Endothelial cell of umbilical vein (primary cell): ENCODE measurements around the gene TGFBR2. TPM values are rescaled to one million over a fixed set of nuclear protein-coding genes. Genes with fewer than 3 reads are reported as not detected.

Source experiments
- BruUV-seq: library from RNA; stranded (reverse); fragments of 400-500 nt; replicated peaks from 2 replicates; lab custom pipeline; 2021; lab: Mats Ljungman, UMichigan
- CTCF ChIA-PET: fragments of 300-600, 350-600 bp; sonication (Branson Sonifier 250); formaldehyde crosslinking; loops from one replicate; lab custom pipeline; 2021; ENCODE audit warnings: antibody characterized with exemption, inconsistent platforms; lab: Charles Lee
- POLR2A ChIA-PET: fragments of 300-600, 350-600 bp; sonication (Branson Sonifier 250); formaldehyde crosslinking; loops from one replicate; lab custom pipeline; 2021; ENCODE audit warnings: antibody characterized with exemption, inconsistent platforms; lab: Charles Lee
- DNase-seq: peaks from one replicate; pipeline ENCODE4 v3.0.0-alpha.2; 2011; ENCODE audit warnings: low read depth, low spot score
- FAIRE-seq: peaks from 2 replicates; lab custom pipeline; 2011; peaks lifted over from hg19 to GRCh38; lab: Jason Lieb, UNC
- H2AFZ ChIP-seq: 2 replicates; pipeline ENCODE4 v1.6.0; 2012; ENCODE audit warnings: low read depth, low read length, control low read depth, inconsistent platforms
- H3K27ac ChIP-seq: 2 replicates; pipeline ENCODE4 v1.5.1; 2011; ENCODE audit warnings: low read depth, mild to moderate bottlenecking, control low read depth, low read length, moderate library complexity; ENCODE audit not compliant: insufficient read depth
- H3K27me3 ChIP-seq, 2 experiments: 2 replicates each; pipeline versions ENCODE4 v1.6.0 to v1.6.1; 2011; ENCODE audit warnings: low read length in 2 of 2, mixed read lengths in 1 of 2; ENCODE audit not compliant: control insufficient read depth in 2 of 2, insufficient read depth in 2 of 2
- H3K36me3 ChIP-seq, 2 experiments: 2 replicates in 1 of 2; 3 replicates in 1 of 2; pipeline ENCODE4 v1.5.1; 2011; ENCODE audit warnings: low read length in 2 of 2, mild to moderate bottlenecking in 1 of 2, moderate library complexity in 1 of 2; ENCODE audit not compliant: control insufficient read depth in 2 of 2, insufficient read depth in 2 of 2; ENCODE audit errors: extremely low read depth in 1 of 2
- H3K4me1 ChIP-seq: 3 replicates; pipeline ENCODE4 v1.5.1; 2011; ENCODE audit warnings: mild to moderate bottlenecking, low read length; ENCODE audit not compliant: control insufficient read depth, insufficient read depth; ENCODE audit errors: extremely low read depth
- H3K4me2 ChIP-seq: 2 replicates; pipeline ENCODE4 v1.6.1; 2011; ENCODE audit warnings: low read length, control low read depth, mixed read lengths; ENCODE audit not compliant: insufficient read depth
- H3K4me3 ChIP-seq, 3 experiments: fragments of 200-600 bp in 1 of 3; sonication (generic), shearing (Covaris generic) in 1 of 3; replicated peaks in 1 of 3; 2 replicates each; pipeline ENCODE4 v1.5.1; 2011 to 2016; ENCODE audit warnings: control low read depth in 3 of 3, low read length in 3 of 3, mild to moderate bottlenecking in 2 of 3, inconsistent platforms in 1 of 3, low read depth in 1 of 3, moderate library complexity in 1 of 3; ENCODE audit not compliant: insufficient read depth in 1 of 3
- H3K79me2 ChIP-seq: 2 replicates; pipeline ENCODE4 v1.6.0; 2012; ENCODE audit warnings: low read length, inconsistent platforms; ENCODE audit not compliant: control insufficient read depth, insufficient read depth
- H3K9ac ChIP-seq: replicated peaks from 2 replicates; pipeline ENCODE3; 2011; ENCODE audit warnings: low read length, control low read depth; ENCODE audit not compliant: insufficient read depth; ENCODE audit errors: extremely low read depth
- H3K9me1 ChIP-seq: replicated peaks from 3 replicates; pipeline ENCODE4 v1.6.0; 2011; ENCODE audit warnings: mild to moderate bottlenecking, low read length; ENCODE audit not compliant: control insufficient read depth, insufficient read depth; ENCODE audit errors: extremely low read depth
- H3K9me3 ChIP-seq: replicated peaks from 2 replicates; pipeline ENCODE4 v1.5.1; 2012; ENCODE audit warnings: low read length, inconsistent platforms; ENCODE audit not compliant: control insufficient read depth, insufficient read depth
- H4K20me1 ChIP-seq: replicated peaks from 2 replicates; pipeline ENCODE3; 2011; ENCODE audit warnings: mild to moderate bottlenecking, low read length; ENCODE audit not compliant: control insufficient read depth, insufficient read depth; ENCODE audit errors: extremely low read depth
- CTCF ChIP-seq, 2 donors: IDR thresholded peaks; 1 replicate in 1 of 2; 2 replicates in 1 of 2; pipeline ENCODE4 v1.5.1; 2011; ENCODE audit warnings: low read length in 2 of 2, mild to moderate bottlenecking in 2 of 2, moderate library complexity in 2 of 2, control low read depth in 1 of 2, inconsistent platforms in 1 of 2, low read depth in 1 of 2; ENCODE audit not compliant: insufficient read depth in 1 of 2; ENCODE audit errors: extremely low read depth in 1 of 2
- EZH2 ChIP-seq: IDR thresholded peaks from 2 replicates; pipeline ENCODE4 v1.6.1; 2012; ENCODE audit warnings: borderline replicate concordance, low read depth, mild to moderate bottlenecking, moderate library complexity, low read length, inconsistent platforms; ENCODE audit not compliant: severe bottlenecking
- FOS ChIP-seq: IDR thresholded peaks from 2 replicates; pipeline ENCODE4 v1.6.1; 2011; ENCODE audit warnings: mild to moderate bottlenecking, low read length, moderate library complexity, borderline replicate concordance; ENCODE audit not compliant: insufficient read depth
- GATA2 ChIP-seq: IDR thresholded peaks from 2 replicates; pipeline ENCODE4 v1.7.0; 2011; ENCODE audit warnings: low read depth, mild to moderate bottlenecking, moderate library complexity, mixed read lengths, low read length; ENCODE audit not compliant: insufficient read length, insufficient read depth
- MYC ChIP-seq: IDR thresholded peaks from one replicate; pipeline ENCODE4 v1.6.1; 2011; ENCODE audit warnings: mild to moderate bottlenecking, low read depth, low read length
- POLR2AphosphoS5 ChIP-seq: IDR thresholded peaks from 2 replicates; pipeline ENCODE4 v1.6.1; 2012; ENCODE audit warnings: low read depth, mild to moderate bottlenecking, control low read depth, low read length, moderate library complexity; ENCODE audit not compliant: insufficient read depth
- dilution Hi-C: fragments of 300-500 bp; cut with MboI; formaldehyde crosslinking; loops from one replicate; pipeline ENCODE4 v1.15.0; 2019; ENCODE audit warnings: low sequenced_read_pairs; ENCODE audit not compliant: extremely low pct_ligation_motif_present
- intact Hi-C: fragments of 100-400 bp; cut with micrococcal nuclease; formaldehyde crosslinking; loops from one replicate; pipeline ENCODE4 v1.10.0; 2022
- polyA plus RNA-seq, 4 experiments: library from polyadenylated mRNA; depleted of rRNA in 3 of 4; stranded (reverse) in 3 of 4; unstranded in 1 of 4; fragments of >200 nt; gene quantifications; 2 replicates each; pipeline versions ENCODE4 v1.2.1 to v1.2.3, GENCODE V29; 2011 to 2012; ENCODE audit warnings: missing spikeins in 1 of 4
- total RNA-seq: library from RNA; stranded (reverse); gene quantifications from 2 replicates; pipeline ENCODE4 v1.2.3, GENCODE V29; 2021
- TF ChIP-seq, protein P1 (sequence below): IDR thresholded peaks from 2 replicates; pipeline ENCODE4 v1.6.1; 2011; ENCODE audit not compliant: insufficient read depth, insufficient read length

The TGFBR2 gene
- total and polyA plus RNA-seq, 2 donors (not counting 3 experiments of a cell fraction or from before 2014, with no cell fraction given) = 227 to 250 TPM

DNA sequence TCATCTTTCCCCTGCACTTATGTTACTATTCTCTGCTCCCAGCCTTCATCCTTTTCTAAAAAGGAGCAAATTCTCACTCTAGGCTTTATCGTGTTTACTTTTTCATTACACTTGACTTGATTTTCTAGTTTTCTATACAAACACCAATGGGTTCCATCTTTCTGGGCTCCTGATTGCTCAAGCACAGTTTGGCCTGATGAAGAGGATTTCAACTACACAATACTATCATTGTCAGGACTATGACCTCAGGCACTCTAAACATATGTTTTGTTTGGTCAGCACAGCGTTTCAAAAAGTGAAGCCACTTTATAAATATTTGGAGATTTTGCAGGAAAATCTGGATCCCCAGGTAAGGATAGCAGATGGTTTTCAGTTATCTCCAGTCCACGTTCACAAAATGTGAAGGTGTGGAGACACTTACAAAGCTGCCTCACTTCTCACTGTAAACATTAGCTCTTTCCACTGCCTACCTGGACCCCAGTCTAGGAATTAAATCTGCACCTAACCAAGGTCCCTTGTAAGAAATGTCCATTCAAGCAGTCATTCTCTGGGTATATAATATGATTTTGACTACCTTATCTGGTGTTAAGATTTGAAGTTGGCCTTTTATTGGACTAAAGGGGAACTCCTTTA is 86.2 kb downstream of the TGFBR2 start:
- peak overlapping the region; percentile 42 for H3K27ac ChIP-seq
- dilution Hi-C loops (no loop called here), intact Hi-C loops (loop anchor here (1.0 kb wide), 9 partner anchors 27 to 679 kb away; no protein-coding TSS in a partner anchor)
- peaks cover 38 to 67% of the 10 kb centered on the region in 2 experiments for H3K36me3 ChIP-seq
- peaks cover 55% of the 10 kb centered on the region for H3K4me1 ChIP-seq
- ChIA-PET CTCF (interaction anchor here (0.7 to 5.0 kb wide), 39 partner anchors 8 to 680 kb away, joined by 3 to 56 read pairs (median 6); partner anchors contain the start of gene TGFBR2), POLR2A (interaction anchor here (0.9 to 1.3 kb wide), 2 partner anchors 11 to 86 kb away, joined by 4 to 5 read pairs; partner anchors contain the start of gene TGFBR2)
- no peaks in the 10 kb centered on the region for H3K9me3 ChIP-seq
- no peak for FAIRE-seq
- no peaks in the 10 kb centered on the region for H4K20me1 ChIP-seq
- no peaks in the 10 kb centered on the region for H3K27me3 ChIP-seq
- no peak for DNase-seq
- no peak overlapping the region for H3K9ac ChIP-seq
- no peak overlapping the region for H3K4me2 ChIP-seq
- H2AFZ ChIP-seq = no peak overlapping the region
- H3K9me1 ChIP-seq = no peaks in the 10 kb centered on the region
- TF ChIP-seq EZH2 (no peak), CTCF (IDR thresholded peaks at IDR 0.05; ENCODE audit: extremely low read depth in 1 of 2, insufficient read depth in 1 of 2, low read depth in 1 of 2, low read length in 2 of 2) (no peak), POLR2AphosphoS5 (no peak), FOS (no peak), MYC (no peak), GATA2 (no peak)
- TF ChIP-seq, protein P1, sequence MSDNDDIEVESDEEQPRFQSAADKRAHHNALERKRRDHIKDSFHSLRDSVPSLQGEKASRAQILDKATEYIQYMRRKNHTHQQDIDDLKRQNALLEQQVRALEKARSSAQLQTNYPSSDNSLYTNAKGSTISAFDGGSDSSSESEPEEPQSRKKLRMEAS = no peak
- peaks cover 19% of the 10 kb centered on the region for H3K79me2 ChIP-seq
- no TSS peak for BruUV-seq
- no peak overlapping the region for H3K4me3 ChIP-seq
